ENCODE measurements around the gene PLEKHA5. TPM values are rescaled to one million over a fixed set of nuclear protein-coding genes. Genes with fewer than 3 reads are reported as not detected.

The PLEKHA5 gene
- total and polyA plus RNA-seq, 7 donors: 0.52 to 3.3 (median 0.80) TPM

DNA sequence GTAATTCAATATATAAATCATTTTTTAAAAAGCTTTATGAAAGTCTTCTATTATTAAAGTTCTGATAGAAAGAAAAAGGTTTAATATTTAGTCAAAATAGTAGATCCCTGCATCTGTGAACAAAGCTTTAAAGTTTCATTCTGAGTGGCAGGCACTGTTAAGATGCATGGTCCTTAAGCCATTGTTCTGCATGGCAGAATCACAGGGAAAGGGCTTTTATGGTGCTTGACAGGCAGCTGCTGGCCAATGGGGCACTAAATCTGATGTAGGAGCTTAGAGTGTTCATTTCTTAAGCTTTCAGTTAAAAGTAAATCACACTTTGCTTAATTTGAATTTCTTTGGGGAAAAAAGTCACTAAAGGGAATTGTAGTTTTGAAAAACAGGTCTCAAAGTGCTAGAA, 148.2 kb downstream of the PLEKHA5 start:
- no peak for ATAC-seq
- Histone ChIP-seq H3K4me3 (no peak overlapping the region), H3K9me3 (no peaks in the 10 kb centered on the region), H3K36me3 (ENCODE audit: insufficient read depth in 1 of 2, low read depth in 1 of 2) (no peaks in the 10 kb centered on the region), H3K27ac (no peak overlapping the region), H3K27me3 (ENCODE audit: insufficient read depth in 3 of 3, low read length in 2 of 3) (no peaks in the 10 kb centered on the region), H3K4me1 (no peaks in the 10 kb centered on the region)
- TF ChIP-seq, protein P1, sequence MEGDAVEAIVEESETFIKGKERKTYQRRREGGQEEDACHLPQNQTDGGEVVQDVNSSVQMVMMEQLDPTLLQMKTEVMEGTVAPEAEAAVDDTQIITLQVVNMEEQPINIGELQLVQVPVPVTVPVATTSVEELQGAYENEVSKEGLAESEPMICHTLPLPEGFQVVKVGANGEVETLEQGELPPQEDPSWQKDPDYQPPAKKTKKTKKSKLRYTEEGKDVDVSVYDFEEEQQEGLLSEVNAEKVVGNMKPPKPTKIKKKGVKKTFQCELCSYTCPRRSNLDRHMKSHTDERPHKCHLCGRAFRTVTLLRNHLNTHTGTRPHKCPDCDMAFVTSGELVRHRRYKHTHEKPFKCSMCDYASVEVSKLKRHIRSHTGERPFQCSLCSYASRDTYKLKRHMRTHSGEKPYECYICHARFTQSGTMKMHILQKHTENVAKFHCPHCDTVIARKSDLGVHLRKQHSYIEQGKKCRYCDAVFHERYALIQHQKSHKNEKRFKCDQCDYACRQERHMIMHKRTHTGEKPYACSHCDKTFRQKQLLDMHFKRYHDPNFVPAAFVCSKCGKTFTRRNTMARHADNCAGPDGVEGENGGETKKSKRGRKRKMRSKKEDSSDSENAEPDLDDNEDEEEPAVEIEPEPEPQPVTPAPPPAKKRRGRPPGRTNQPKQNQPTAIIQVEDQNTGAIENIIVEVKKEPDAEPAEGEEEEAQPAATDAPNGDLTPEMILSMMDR (IDR thresholded peaks at IDR 0.05): no peak
- no peak for DNase-seq
- intact Hi-C loops (cut with DNase I): no loop called here

- no peak overlapping the region for H3K4me3 ChIP-seq
- no peaks in the 10 kb centered on the region for H3K27me3 ChIP-seq (ENCODE audit: insufficient read depth in 3 of 3, low read length in 2 of 3)
- TF ChIP-seq, protein P1 (IDR thresholded peaks at IDR 0.05): no peak
- intact Hi-C loops (cut with DNase I): no loop called here
- no peak overlapping the region for H3K27ac ChIP-seq
- H3K9me3 ChIP-seq: no peaks in the 10 kb centered on the region
- DNase-seq: no peak
- no peak for ATAC-seq
- no peaks in the 10 kb centered on the region for H3K36me3 ChIP-seq (ENCODE audit: insufficient read depth in 1 of 2, low read depth in 1 of 2)
- WGBS, 3 donors: 84 to 88% (median 85%) methylated on average over 2 of the region's 2 CpGs
- no peaks in the 10 kb centered on the region for H3K4me1 ChIP-seq
Measured at GRCh38 chr12:19278407-19278806, 148.9 kb downstream of the PLEKHA5 start.

DNA sequence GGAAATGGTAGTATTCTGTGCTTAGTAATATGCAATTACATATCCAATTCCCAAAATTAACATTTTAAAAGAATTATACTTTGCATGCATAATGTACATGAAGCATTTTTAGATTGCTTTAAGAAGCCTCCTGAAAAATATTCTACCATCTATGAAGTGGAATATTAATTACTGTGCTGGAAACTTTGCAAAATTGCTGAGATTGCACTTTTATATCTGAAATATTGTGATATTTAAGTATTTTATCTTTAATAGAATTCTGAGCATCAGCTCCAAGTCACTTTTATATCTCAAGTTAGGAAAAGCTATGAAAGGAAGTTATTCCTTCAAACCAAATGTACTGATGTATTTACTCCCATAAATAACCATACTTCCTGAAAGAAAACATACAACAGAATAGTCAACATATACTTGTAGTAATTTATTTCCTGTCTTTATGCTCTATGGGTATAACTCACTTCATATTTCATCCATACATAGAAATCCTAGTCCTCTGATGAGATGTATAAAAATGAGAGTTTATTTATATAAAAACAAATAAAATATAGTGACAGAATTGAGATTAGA, 152.7 kb downstream of the PLEKHA5 start:
- Histone ChIP-seq H3K27ac (no peak overlapping the region), H3K27me3 (ENCODE audit: insufficient read depth in 3 of 3, low read length in 2 of 3) (no peaks in the 10 kb centered on the region), H3K4me1 (no peaks in the 10 kb centered on the region), H3K9me3 (no peaks in the 10 kb centered on the region), H3K4me3 (no peak overlapping the region), H3K36me3 (ENCODE audit: insufficient read depth in 1 of 2, low read depth in 1 of 2) (no peaks in the 10 kb centered on the region)
- intact Hi-C loops (cut with DNase I): no loop called here
- ATAC-seq (no peak), DNase-seq (no peak)
- TF ChIP-seq, protein P1 (IDR thresholded peaks at IDR 0.05): no peak

DNA sequence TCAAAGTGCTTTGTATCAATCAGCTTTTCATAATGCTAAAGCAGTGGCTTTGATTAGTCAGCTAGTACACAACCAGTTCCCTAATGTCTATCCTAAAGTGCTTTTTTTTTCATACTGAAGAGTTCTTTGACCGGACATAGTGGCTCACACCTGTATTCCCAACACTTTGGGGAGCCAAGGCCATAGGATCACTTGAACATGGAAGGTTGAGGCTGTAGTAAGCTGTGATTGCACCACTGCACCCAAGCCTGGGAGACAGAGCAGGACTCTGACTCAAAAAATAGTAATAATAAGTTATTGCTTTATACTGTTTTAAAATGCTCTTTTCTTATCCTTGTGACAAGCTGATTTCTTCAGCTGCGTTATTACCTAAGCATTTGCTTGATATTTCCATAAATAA, 155.1 kb downstream of the PLEKHA5 start:
- H3K27ac ChIP-seq: no peak overlapping the region
- DNase-seq: no peak
- intact Hi-C loops (cut with DNase I): no loop called here
- H3K4me1 ChIP-seq: no peaks in the 10 kb centered on the region
- ATAC-seq: no peak
- H3K27me3 ChIP-seq (ENCODE audit: insufficient read depth in 3 of 3, low read length in 2 of 3): no peaks in the 10 kb centered on the region
- TF ChIP-seq, protein P1 (IDR thresholded peaks at IDR 0.05): no peak
- no peaks in the 10 kb centered on the region for H3K36me3 ChIP-seq (ENCODE audit: insufficient read depth in 1 of 2, low read depth in 1 of 2)
- H3K9me3 ChIP-seq: no peaks in the 10 kb centered on the region
- 92 to 97% (median 92%) methylated on average over 2 of the region's 2 CpGs for whole genome bisulfite sequencing, 3 donors
- H3K4me3 ChIP-seq: no peak overlapping the region

DNA sequence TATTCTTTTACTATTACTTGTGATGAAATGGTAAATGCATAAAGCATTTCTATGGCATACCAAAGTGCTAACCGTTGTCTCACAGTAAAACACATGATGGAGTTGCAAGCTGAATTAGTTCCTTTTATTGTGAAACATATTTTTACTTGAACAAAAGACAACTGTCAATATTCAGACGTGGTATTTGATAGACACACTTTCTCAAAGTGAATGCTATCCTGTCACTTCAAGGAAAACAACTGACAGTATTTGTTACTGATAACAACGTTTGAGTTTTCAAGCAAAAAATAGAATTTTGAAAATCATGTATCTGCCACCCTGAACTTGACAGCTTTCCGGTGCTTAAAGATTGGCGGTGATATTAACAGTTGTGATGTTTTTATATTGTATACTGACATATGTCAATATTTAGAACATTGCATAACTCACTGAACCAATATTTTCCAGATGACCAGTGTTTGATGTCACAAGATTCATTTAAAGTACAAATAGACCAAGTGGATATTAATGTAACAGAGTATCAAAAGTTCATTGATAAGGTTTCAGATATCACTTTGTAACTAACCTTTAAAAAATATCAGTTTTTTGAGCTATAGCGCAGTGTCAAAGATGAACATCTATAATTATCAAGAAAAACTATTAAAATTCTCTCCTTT, 156.4 kb downstream of the PLEKHA5 start:
- no peak for ATAC-seq
- DNase-seq: no peak
- no peak overlapping the region for H3K27ac ChIP-seq
- H3K4me3 ChIP-seq: no peak overlapping the region
- 59 to 65% (median 60%) methylated on average over 6 of the region's 6 CpGs for WGBS, 3 donors
- H3K27me3 ChIP-seq (ENCODE audit: insufficient read depth in 3 of 3, low read length in 2 of 3): no peaks in the 10 kb centered on the region
- no peaks in the 10 kb centered on the region for H3K9me3 ChIP-seq
- no peaks in the 10 kb centered on the region for H3K36me3 ChIP-seq (ENCODE audit: insufficient read depth in 1 of 2, low read depth in 1 of 2)
- TF ChIP-seq, protein P1 (IDR thresholded peaks at IDR 0.05): no peak
- intact Hi-C loops (cut with DNase I): no loop called here
- H3K4me1 ChIP-seq: no peaks in the 10 kb centered on the region
